Thyroid gland (tissue), 4 donors: ENCODE data around the gene SLC24A4.

Experiments used
- POLR2A ChIP-seq, 2 donors: fragments of 450-650 bp; IDR thresholded peaks; one replicate each; pipeline ENCODE4 v1.6.1; 2017; ENCODE audit warnings: antibody characterized with exemption in 2 of 2, mild to moderate bottlenecking in 2 of 2, moderate library complexity in 1 of 2
- TF ChIP-seq, protein P1 (sequence below), 6 experiments: fragments of 200-600 bp in 3 of 6; fragments of 450-650 bp in 3 of 6; sonication (generic) in 3 of 6; IDR thresholded peaks; one replicate each; pipeline ENCODE4 v1.5.1; 2016 to 2019; ENCODE audit warnings: antibody characterized with exemption in 6 of 6, mild to moderate bottlenecking in 2 of 6, inconsistent platforms in 1 of 6, moderate library complexity in 1 of 6

DNA sequence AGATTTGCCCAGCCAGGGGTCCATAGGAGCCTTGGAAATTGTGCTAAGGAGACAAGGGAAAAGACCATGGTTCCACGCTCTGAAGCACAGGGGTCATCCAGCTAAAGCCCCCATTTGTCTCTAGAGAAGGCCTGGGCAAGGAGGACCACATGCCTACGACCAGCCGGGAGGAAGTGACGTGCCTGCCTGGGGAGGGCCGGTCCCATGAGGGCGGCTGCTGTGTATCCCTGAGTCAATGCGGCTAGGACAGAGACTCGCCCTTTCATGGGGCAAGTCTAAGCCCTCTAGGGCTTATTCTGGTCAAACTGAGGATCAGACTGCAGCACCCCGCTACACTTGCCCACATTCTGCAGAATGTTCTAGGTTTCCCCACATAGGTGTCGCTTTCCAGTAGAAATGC lies 170.1 kb downstream of the SLC24A4 start:
- TF ChIP-seq, protein P1, sequence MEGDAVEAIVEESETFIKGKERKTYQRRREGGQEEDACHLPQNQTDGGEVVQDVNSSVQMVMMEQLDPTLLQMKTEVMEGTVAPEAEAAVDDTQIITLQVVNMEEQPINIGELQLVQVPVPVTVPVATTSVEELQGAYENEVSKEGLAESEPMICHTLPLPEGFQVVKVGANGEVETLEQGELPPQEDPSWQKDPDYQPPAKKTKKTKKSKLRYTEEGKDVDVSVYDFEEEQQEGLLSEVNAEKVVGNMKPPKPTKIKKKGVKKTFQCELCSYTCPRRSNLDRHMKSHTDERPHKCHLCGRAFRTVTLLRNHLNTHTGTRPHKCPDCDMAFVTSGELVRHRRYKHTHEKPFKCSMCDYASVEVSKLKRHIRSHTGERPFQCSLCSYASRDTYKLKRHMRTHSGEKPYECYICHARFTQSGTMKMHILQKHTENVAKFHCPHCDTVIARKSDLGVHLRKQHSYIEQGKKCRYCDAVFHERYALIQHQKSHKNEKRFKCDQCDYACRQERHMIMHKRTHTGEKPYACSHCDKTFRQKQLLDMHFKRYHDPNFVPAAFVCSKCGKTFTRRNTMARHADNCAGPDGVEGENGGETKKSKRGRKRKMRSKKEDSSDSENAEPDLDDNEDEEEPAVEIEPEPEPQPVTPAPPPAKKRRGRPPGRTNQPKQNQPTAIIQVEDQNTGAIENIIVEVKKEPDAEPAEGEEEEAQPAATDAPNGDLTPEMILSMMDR (IDR thresholded peaks at IDR 0.05) = no peak
- no peak for TF ChIP-seq POLR2A (IDR thresholded peaks at IDR 0.05)
